Colonic mucosa (tissue), 4 donors: Measurements from ENCODE around the gene FBLN5. TPM values are rescaled to one million over a fixed set of nuclear protein-coding genes. Genes with fewer than 3 reads are reported as not detected.

Source experiments
- DNase-seq: peaks from one replicate; pipeline ENCODE4 v3.0.0-alpha.2; 2020
- H3K27ac ChIP-seq: fragments of 200-600 bp; one replicate; pipeline ENCODE4 v1.8.0; 2021
- H3K27me3 ChIP-seq: fragments of 200-600 bp; one replicate; pipeline ENCODE4 v1.8.0; 2021
- H3K36me3 ChIP-seq: fragments of 200-600 bp; one replicate; pipeline ENCODE4 v1.8.0; 2021
- H3K4me1 ChIP-seq: fragments of 200-600 bp; one replicate; pipeline ENCODE4 v1.8.0; 2021; ENCODE audit warnings: mild to moderate bottlenecking
- H3K4me3 ChIP-seq: fragments of 200-600 bp; one replicate; pipeline ENCODE4 v1.8.0; 2021
- H3K9ac ChIP-seq, 2 donors: one replicate each; pipeline ENCODE4 v1.7.0; 2013; ENCODE audit warnings: control low read depth in 2 of 2, low read depth in 2 of 2, low read length in 2 of 2
- H3K9me3 ChIP-seq: fragments of 200-600 bp; one replicate; pipeline ENCODE4 v1.8.0; 2021
- CTCF ChIP-seq: fragments of 200-600 bp; IDR thresholded peaks from one replicate; pipeline ENCODE4 v1.8.0; 2022; ENCODE audit warnings: antibody characterized with exemption, mild to moderate bottlenecking
- intact Hi-C: fragments of 100-400 bp; cut with DNase I; formaldehyde crosslinking; loops from one replicate; pipeline ENCODE4 v1.14.1; 2022
- total RNA-seq, 2 donors: library from RNA; stranded (reverse); fragmentation: NEBNext Ultra II Directional in 1 of 2; extraction: Animal tissue kit (Norgen Biotek cat#: 25700) in 1 of 2; gene quantifications; one replicate each; pipeline ENCODE4 v1.2.1, GENCODE V29; 2021
- donor health status: healthy.
- donor health status: DM: no; HTN: no; CAD: no.
- donor health status: DM: no; HTN: no; CAD: no.

FBLN5 gene
- total RNA-seq = 10 to 100 TPM in 1 of 2 donors, 1 to 10 TPM in 1; 4.2 to 14.5 TPM

GRCh38 chr14:91947475-91948184, at the start of gene FBLN5:
Gene FBLN5 (minus strand): TSS chr14:91947694. CDS start chr14:91947229, 465 bp downstream.
- intact Hi-C loops = no loop called here
- Histone ChIP-seq H3K9ac (peak within 1 kb of the TSS; percentile 28 to 60), H3K27me3 (peaks cover 9% of the 10 kb centered on the region), H3K4me3 (peak within 1 kb of the TSS; percentile 40), H3K9me3 (no peaks in the 10 kb centered on the region), H3K27ac (peak within 1 kb of the TSS; percentile 46), H3K36me3 (no peaks in the 10 kb centered on the region), H3K4me1 (no peaks in the 10 kb centered on the region)
- no peak for TF ChIP-seq CTCF
- peak; percentile 38 for DNase-seq

- H3K27ac ChIP-seq = no peak overlapping the region
- no peaks in the 10 kb centered on the region for H3K36me3 ChIP-seq
- peak; percentile 39 for TF ChIP-seq CTCF
- no peaks in the 10 kb centered on the region for H3K4me1 ChIP-seq
- intact Hi-C loops = no loop called here
- H3K9ac ChIP-seq = no peak overlapping the region
- H3K4me3 ChIP-seq = no peak overlapping the region
- no peaks in the 10 kb centered on the region for H3K9me3 ChIP-seq
- H3K27me3 ChIP-seq = no peaks in the 10 kb centered on the region
- no peak for DNase-seq
These were observed 49.5 kb upstream of the FBLN5 start for GRCh38 chr14:91996948-91997371.

GRCh38 chr14:91987192-91987591, 39.7 kb upstream of the FBLN5 start:
- peaks cover 5% of the 10 kb centered on the region for H3K36me3 ChIP-seq
- no peak overlapping the region for H3K27ac ChIP-seq
- no peaks in the 10 kb centered on the region for H3K9me3 ChIP-seq
- H3K9ac ChIP-seq = no peak overlapping the region
- no peak for DNase-seq
- no peak for TF ChIP-seq CTCF
- intact Hi-C loops = no loop called here
- H3K4me1 ChIP-seq = no peaks in the 10 kb centered on the region
- H3K27me3 ChIP-seq = no peaks in the 10 kb centered on the region
- H3K4me3 ChIP-seq = no peak overlapping the region

- H3K9me3 ChIP-seq = no peaks in the 10 kb centered on the region
- H3K27ac ChIP-seq = no peak overlapping the region
- TF ChIP-seq CTCF = no peak
- H3K9ac ChIP-seq = no peak overlapping the region
- H3K36me3 ChIP-seq = peaks cover 5% of the 10 kb centered on the region
- intact Hi-C loops = no loop called here
- H3K4me3 ChIP-seq = no peak overlapping the region
- H3K4me1 ChIP-seq = no peaks in the 10 kb centered on the region
- H3K27me3 ChIP-seq = no peaks in the 10 kb centered on the region
- DNase-seq = no peak
These were observed 38.2 kb upstream of the FBLN5 start for GRCh38 chr14:91985521-91986255.

GRCh38 chr14:91985008-91985407, 37.5 kb upstream of the FBLN5 start:
- Histone ChIP-seq H3K27me3 (no peaks in the 10 kb centered on the region), H3K36me3 (peaks cover 5% of the 10 kb centered on the region), H3K4me3 (no peak overlapping the region), H3K4me1 (no peaks in the 10 kb centered on the region), H3K9me3 (no peaks in the 10 kb centered on the region), H3K9ac (no peak overlapping the region), H3K27ac (no peak overlapping the region)
- TF ChIP-seq CTCF = no peak
- no peak for DNase-seq
- intact Hi-C loops = no loop called here
